Stimulated activated naive B cell treated with anti-CD40 and anti-IgM and Interleukin-4, amounts not matched to agents 10 μg/mL and 1 μg/mL and 100 μg/mL, for 72 hours (primary cell): Measurements from ENCODE around the gene MGLL.
"Not testable (repeated sequence)": the region's sequence is repeated elsewhere in the genome, so short reads cannot be mapped to it uniquely, and the experiment has no call there.

ENCODE experiments used
- ATAC-seq, 2 donors: fragments of 150-1000 bp; cut with Tn5 transposase; replicated peaks; 2 replicates each; pipeline ENCODE4 v1.10.0; 2021; ENCODE audit warnings: moderate library complexity in 1 of 2
- DNase-seq: peaks from one replicate; pipeline ENCODE4 v3.0.0; 2021
- H3K27ac Mint-ChIP-seq: one replicate; pipeline ENCODE4 v1.8.0; 2022; ENCODE audit warnings: mild to moderate bottlenecking, mixed read lengths
- H3K27me3 Mint-ChIP-seq, 2 donors: one replicate each; pipeline ENCODE4 v1.8.0; 2022; ENCODE audit warnings: mixed read lengths in 2 of 2
- H3K36me3 Mint-ChIP-seq, 2 donors: one replicate each; pipeline ENCODE4 v1.8.0; 2022; ENCODE audit warnings: mixed read lengths in 2 of 2, mild to moderate bottlenecking in 1 of 2
- H3K4me1 Mint-ChIP-seq, 2 donors: one replicate each; pipeline ENCODE4 v1.8.0; 2022; ENCODE audit warnings: mixed read lengths in 2 of 2, mild to moderate bottlenecking in 1 of 2
- H3K4me3 Mint-ChIP-seq, 2 donors: one replicate each; pipeline ENCODE4 v1.8.0; 2022; ENCODE audit warnings: mild to moderate bottlenecking in 2 of 2, mixed read lengths in 2 of 2, moderate library complexity in 1 of 2
- H3K9me3 Mint-ChIP-seq, 2 donors: one replicate each; pipeline ENCODE4 v1.8.0; 2022; ENCODE audit warnings: mixed read lengths in 2 of 2, mild to moderate bottlenecking in 1 of 2

Gene MGLL

DNA sequence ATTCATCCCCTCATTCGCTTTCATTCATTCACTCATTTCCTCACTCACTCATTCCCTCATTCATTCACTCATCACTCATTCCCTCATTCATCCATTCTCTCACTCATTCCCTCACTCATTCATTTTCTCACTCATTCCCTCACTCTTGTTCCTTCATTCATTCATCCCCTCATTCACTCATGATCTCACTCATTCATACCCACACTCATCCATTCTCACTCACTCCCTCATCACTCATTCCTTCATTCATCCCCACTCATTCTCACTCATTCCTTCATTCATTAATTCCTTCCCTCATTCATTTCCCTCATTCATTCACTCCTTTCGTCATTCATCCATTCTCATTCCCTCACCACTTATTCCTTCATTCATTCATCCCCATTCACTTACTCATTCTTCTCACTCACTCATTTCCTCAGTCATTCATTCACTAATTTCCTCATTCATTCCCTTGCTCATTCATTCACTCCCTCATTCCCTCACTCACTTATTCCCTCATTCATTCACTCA lies 135.0 kb downstream of the MGLL start:
- H3K27me3 Mint-ChIP-seq = no peaks in the 10 kb centered on the region
- H3K36me3 Mint-ChIP-seq = peaks cover 2 to 9% of the 10 kb centered on the region in 2 donors
- DNase-seq = no peak
- peaks cover 0 to 1% of the 10 kb centered on the region in 2 donors for H3K9me3 Mint-ChIP-seq
- H3K4me3 Mint-ChIP-seq = no peak overlapping the region
- ATAC-seq = no peak
- peaks cover 13 to 17% of the 10 kb centered on the region in 2 donors for H3K4me1 Mint-ChIP-seq
- no peak overlapping the region for H3K27ac Mint-ChIP-seq

DNA sequence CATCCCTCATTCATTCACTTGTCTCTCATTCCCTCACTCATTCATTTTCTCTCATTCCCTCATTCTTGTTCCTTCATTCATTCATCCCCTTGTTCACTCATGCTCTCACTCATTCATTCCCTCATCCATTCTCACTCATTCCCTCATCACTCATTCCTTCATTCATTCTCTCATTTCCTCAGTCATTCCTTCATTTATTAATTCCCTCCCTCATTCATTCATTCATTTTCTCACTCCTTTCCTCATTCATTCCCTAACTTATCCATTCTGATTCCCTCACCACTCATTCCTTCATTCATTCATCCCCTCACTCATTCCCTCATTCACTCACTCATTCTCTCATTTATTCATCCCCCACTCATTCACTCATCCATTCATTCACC lies 135.8 kb downstream of the MGLL start:
- no peak for ATAC-seq
- Mint-ChIP-seq H3K27ac (no peak overlapping the region), H3K9me3 (peaks cover 0 to 2% of the 10 kb centered on the region in 2 donors), H3K27me3 (no peaks in the 10 kb centered on the region), H3K4me3 (no peak overlapping the region), H3K36me3 (peaks cover under 1 to 6% of the 10 kb centered on the region in 2 donors), H3K4me1 (peaks cover 11 to 17% of the 10 kb centered on the region in 2 donors)
- no peak for DNase-seq

DNA sequence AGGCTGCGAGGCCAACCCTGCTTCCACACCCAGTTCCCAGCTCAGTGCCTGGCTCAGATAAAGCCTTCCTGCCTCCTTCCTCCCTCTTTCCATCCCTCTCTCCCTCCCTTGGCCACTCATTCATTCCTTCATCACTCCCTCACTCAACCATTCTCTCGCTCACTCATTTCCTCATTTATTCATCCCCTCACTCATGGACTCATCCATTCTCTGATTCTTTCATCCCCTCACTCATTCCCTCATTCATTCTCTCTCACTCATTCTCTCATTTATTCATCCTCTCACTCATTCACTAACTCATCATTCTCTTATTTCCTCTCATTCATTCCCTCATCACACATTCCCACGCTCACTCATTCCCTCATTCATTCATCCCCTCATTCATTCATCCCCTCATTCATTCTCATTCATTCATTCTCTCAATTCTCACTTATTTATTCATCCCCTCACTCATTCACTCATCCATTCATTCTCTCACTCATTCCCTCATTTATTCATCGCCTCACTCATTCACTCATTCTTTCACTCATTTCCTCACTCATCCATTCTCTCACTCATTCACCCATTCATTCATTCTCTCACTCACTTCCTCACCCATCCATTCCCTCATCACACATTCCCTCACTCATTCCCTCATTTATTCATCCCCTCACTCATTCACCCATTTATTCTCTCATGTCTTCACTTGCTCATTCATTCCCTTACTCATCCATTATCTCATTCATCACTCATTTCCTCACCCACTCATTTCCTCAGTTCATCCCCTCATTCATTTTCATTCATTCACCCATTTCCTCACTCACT lies 136.4 kb downstream of the MGLL start:
- peaks cover 0 to 7% of the 10 kb centered on the region in 2 donors for H3K36me3 Mint-ChIP-seq
- no peaks in the 10 kb centered on the region for H3K27me3 Mint-ChIP-seq
- H3K4me3 Mint-ChIP-seq = no peak overlapping the region
- DNase-seq (no peak), ATAC-seq (no peak)
- peaks cover 0 to 2% of the 10 kb centered on the region in 2 donors for H3K9me3 Mint-ChIP-seq
- H3K27ac Mint-ChIP-seq = no peak overlapping the region
- H3K4me1 Mint-ChIP-seq = peaks cover 10 to 20% of the 10 kb centered on the region in 2 donors

DNA sequence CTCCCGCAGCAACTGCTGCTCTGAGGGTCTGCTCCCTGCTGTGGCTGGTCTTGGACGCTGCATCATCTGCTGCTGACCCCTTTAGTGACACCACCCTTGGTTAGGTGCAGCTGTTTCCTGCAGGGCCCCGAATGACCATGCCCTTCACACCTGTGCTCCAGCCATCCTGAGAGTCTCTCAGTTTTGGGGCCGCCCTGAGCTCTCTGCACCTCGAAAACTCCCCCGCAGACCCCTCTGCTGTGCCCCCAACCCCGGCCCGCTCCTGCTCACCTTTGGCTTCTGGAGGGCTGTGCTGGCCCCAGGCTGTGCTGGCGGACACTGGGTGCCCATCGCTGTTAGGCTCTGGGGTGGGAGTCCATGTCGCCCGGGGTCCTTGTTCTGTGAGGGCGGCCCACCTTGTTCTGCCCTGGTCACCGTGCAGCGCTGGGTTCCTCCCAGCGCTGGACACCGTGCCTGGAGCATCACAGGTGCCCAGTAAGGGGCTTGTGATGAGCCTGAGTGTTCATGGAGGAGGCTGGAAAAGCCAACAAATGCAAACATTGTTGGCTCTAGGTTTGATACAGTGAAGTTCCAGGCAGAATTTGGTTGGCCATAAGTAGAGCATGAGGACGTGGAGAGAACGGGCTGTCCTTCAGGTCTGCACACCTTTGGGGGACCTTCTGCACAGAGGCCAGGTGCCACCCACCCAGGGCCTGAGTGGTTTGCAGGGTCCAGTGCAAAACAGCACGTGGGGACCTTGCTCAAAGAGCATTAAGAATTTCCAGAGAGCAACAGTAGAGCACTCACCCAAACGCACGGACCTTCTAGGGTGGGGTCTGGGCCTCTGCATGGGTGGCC lies 137.2 kb downstream of the MGLL start:
- H3K9me3 Mint-ChIP-seq = peaks cover 0 to 2% of the 10 kb centered on the region in 2 donors
- no peaks in the 10 kb centered on the region for H3K27me3 Mint-ChIP-seq
- peaks cover 10 to 21% of the 10 kb centered on the region in 2 donors for H3K4me1 Mint-ChIP-seq
- no peak overlapping the region for H3K4me3 Mint-ChIP-seq
- no peak overlapping the region for H3K27ac Mint-ChIP-seq
- ATAC-seq = peak; percentile 51 to 59
- H3K36me3 Mint-ChIP-seq = peaks cover 0 to 7% of the 10 kb centered on the region in 2 donors
- DNase-seq = no peak

DNA sequence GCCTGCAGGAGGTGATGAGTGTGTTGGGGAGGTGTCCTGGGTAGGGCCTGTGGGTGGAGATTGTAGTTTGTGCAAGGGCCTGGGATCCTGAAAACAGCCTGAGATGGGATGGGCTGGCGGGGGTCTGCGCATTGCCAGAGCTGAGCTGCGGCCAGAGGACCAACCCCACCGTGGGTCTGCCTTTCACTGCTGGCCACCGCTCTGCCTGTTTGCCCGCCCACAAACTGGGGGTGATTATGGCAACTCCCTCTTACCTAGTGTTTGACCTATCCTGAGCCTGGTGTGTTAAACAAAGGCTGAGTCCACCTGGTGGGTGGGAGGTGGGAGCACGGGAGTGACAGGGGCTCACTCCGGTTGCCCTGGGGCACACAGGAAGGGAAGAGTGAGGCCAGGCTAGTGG lies 139.8 kb downstream of the MGLL start:
- H3K27me3 Mint-ChIP-seq = no peaks in the 10 kb centered on the region
- peaks cover 0 to 2% of the 10 kb centered on the region in 2 donors for H3K9me3 Mint-ChIP-seq
- H3K27ac Mint-ChIP-seq = no peak overlapping the region
- no peak for DNase-seq
- no peak overlapping the region for H3K4me3 Mint-ChIP-seq
- no peak for ATAC-seq
- H3K36me3 Mint-ChIP-seq = peaks cover 7 to 20% of the 10 kb centered on the region in 2 donors
- H3K4me1 Mint-ChIP-seq = peaks cover 12 to 24% of the 10 kb centered on the region in 2 donors

DNA sequence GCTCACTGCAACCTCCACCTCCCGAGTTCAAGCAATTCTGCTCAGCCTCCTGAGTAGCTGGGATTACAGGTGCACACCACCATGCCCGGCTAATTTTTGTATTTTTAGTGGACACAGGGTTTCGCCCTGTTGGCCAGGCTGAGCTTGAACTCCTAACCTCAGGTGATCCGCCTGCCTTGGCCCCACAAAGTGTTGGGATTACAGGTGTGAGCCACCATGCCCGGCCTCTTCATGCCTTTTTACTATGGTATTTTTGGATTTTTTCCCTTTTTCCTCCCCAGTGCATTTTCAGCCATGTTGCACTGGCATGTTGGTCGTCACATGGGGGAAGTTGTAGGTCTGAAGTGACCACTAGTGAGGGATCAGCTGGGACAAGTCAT lies 140.2 kb downstream of the MGLL start:
- Mint-ChIP-seq H3K36me3 (peaks cover 8 to 22% of the 10 kb centered on the region in 2 donors), H3K4me1 (peaks cover 13 to 28% of the 10 kb centered on the region in 2 donors)
- not testable (repeated sequence) for H3K9me3 Mint-ChIP-seq, ATAC-seq, DNase-seq, H3K4me3 Mint-ChIP-seq, H3K27ac Mint-ChIP-seq, H3K27me3 Mint-ChIP-seq

DNA sequence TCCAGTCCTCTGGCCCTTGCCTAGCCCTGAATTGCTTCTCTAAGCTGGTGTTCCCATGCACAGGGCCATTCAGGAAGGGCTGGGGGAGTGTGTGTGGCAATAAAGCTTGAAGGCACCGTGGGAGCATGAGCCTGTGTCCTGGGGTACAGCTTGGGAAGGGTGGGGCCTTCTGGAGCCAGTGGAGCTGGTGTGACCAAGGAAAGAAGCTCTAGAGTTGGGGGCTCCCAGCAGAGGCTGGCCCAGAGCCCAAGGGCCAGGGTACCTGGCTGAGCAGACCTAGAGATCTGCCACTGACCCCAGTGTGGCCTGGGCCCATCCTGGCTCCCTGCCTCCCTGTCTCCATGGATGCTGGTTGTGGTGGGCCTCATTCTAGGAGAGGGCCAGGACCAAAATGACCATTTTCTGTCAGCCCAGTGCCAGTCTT lies 141.5 kb downstream of the MGLL start:
- peaks cover 13 to 33% of the 10 kb centered on the region in 2 donors for H3K4me1 Mint-ChIP-seq
- H3K27me3 Mint-ChIP-seq = no peaks in the 10 kb centered on the region
- ATAC-seq (no peak), DNase-seq (no peak)
- no peak overlapping the region for H3K27ac Mint-ChIP-seq
- H3K9me3 Mint-ChIP-seq = peaks cover 0 to 2% of the 10 kb centered on the region in 2 donors
- no peak overlapping the region for H3K4me3 Mint-ChIP-seq
- H3K36me3 Mint-ChIP-seq = peaks cover 8 to 22% of the 10 kb centered on the region in 2 donors

DNA sequence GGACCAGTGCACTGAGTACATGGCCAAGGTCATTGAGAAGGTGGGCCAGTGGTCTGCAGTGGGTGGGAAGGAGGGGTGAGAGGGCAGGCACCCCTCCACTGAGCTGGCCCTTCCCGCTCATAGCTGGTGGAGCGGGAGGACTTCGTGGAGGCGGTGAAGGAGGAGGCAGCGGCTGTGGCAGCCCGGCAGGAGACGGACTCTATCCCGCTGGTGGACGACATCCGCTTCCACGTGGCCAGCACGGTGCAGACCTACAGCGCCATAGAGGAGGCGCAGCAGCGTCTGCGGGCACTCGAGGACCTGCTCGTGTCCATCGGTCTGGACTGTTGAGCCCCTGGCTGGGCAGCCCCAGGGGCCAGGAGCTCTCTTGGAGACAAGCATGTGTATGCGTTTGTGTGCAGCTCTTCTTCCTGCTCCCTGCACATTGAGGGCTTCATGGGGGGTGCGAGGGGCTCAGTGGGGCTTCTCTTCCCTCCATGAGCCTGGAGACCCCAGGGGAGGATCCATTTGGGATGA lies 142.1 kb downstream of the MGLL start:
- ATAC-seq = no peak
- H3K27ac Mint-ChIP-seq = no peak overlapping the region
- no peaks in the 10 kb centered on the region for H3K27me3 Mint-ChIP-seq
- H3K36me3 Mint-ChIP-seq = peaks cover 8 to 22% of the 10 kb centered on the region in 2 donors
- DNase-seq = no peak
- peaks cover 15 to 40% of the 10 kb centered on the region in 2 donors for H3K4me1 Mint-ChIP-seq
- peaks cover 0 to 2% of the 10 kb centered on the region in 2 donors for H3K9me3 Mint-ChIP-seq
- H3K4me3 Mint-ChIP-seq = no peak overlapping the region

DNA sequence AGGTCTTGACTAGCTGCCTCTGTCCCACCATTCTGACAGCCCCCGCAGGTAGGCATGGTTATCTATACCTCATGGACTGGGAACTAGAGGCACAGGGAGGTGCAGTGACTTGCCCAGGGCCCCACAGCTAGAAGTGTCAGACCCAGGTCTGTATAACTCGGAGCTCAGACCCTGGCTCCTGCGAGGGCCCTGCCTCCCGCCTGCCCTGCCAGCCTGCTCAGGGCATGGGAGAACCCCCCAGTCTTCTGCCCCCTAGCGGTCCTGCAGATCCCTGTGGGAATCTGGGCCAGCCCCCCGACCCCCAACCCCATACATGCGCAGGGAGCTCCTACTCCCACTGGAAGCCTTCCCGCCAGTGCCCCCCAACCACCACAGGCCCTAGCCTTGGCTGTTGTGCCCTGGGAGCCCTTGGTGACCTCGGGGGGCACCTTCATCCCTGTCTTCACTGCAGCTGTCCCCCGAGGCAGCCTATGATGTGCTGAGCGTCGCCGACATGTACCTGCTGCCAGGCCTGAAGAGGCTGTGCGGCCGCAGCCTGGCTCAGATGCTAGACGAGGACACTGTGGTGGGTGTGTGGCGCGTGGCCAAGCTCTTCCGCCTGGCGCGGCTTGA lies 142.7 kb downstream of the MGLL start:
- H3K27ac Mint-ChIP-seq = no peak overlapping the region
- no peak for DNase-seq

DNA sequence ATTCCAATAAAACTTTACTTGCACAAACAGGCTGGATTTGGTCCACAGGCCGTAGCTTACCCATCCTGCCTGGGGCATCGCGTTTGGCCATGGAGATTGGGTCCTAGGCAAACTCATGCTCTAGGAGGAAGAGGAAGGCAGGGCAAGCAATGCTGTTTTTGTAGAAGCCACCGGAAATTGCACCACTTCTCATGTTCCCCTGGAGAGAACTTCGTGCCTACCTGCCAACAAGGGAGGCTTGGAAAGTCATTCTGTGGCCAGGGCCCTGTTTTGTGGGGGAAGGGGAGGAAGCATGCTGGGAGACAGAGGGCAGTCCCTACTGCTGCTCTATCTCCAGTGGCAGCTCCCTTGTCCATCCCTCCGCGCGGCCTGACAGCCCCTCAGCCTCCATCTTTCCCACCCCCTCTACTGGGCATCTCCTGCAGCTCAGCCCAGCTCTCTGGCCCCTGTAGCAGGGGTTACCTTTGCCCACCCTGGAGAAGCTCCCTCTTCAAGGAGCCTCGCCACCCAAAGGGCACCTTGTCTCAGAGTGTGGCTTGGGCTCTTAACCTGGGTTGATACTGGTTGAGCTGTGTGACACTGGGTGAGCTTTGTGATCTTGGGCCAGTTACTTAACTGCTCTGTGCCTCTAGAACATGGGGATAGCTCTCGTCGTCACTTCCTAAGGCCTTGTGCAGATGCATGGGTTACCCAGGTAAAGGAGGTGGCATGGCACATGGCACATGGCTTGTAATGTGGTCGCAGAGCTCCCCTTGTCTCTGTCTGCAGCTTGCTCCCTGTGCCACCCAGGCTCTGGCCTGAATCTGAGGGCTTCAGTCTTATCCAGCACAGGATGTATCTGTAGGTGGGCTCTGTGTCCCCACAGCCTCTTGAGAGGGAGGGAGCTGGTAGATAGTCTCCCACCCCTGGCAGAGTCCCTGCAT lies 143.4 kb downstream of the MGLL start:
- Mint-ChIP-seq H3K9me3 (peaks cover 0 to 2% of the 10 kb centered on the region in 2 donors), H3K36me3 (peaks cover 8 to 22% of the 10 kb centered on the region in 2 donors), H3K27me3 (no peaks in the 10 kb centered on the region), H3K27ac (no peak overlapping the region), H3K4me3 (no peak overlapping the region), H3K4me1 (peaks cover 23 to 47% of the 10 kb centered on the region in 2 donors)
- no peak for ATAC-seq
- no peak for DNase-seq

More for the DNA sequence above, 142.7 kb downstream of the MGLL start:
- H3K36me3 Mint-ChIP-seq = peaks cover 8 to 22% of the 10 kb centered on the region in 2 donors
- peaks cover 0 to 2% of the 10 kb centered on the region in 2 donors for H3K9me3 Mint-ChIP-seq
- peaks cover 18 to 44% of the 10 kb centered on the region in 2 donors for H3K4me1 Mint-ChIP-seq
- H3K27me3 Mint-ChIP-seq = no peaks in the 10 kb centered on the region
- ATAC-seq = no peak
- H3K4me3 Mint-ChIP-seq = no peak overlapping the region

DNA sequence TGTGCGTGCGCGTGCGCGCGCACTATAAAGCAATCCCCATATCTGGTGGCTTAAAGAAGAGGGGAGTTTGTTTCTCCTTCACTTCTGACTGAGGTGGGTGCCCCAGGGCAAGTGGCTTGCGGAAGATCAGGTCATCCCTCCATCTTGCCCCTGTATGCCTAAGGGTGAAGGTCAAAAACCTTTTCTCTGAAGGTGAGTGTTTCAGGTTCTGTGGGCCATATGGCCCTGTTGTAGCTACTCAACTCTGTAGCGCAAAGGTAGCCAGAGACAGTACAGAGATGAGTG lies 144.1 kb downstream of the MGLL start:
- H3K4me3 Mint-ChIP-seq = no peak overlapping the region
- no peaks in the 10 kb centered on the region for H3K27me3 Mint-ChIP-seq
- peaks cover 26 to 54% of the 10 kb centered on the region in 2 donors for H3K4me1 Mint-ChIP-seq
- H3K9me3 Mint-ChIP-seq = peaks cover 0 to 2% of the 10 kb centered on the region in 2 donors
- peaks cover 8 to 22% of the 10 kb centered on the region in 2 donors for H3K36me3 Mint-ChIP-seq
- no peak overlapping the region for H3K27ac Mint-ChIP-seq
- ATAC-seq = no peak
- no peak for DNase-seq

DNA sequence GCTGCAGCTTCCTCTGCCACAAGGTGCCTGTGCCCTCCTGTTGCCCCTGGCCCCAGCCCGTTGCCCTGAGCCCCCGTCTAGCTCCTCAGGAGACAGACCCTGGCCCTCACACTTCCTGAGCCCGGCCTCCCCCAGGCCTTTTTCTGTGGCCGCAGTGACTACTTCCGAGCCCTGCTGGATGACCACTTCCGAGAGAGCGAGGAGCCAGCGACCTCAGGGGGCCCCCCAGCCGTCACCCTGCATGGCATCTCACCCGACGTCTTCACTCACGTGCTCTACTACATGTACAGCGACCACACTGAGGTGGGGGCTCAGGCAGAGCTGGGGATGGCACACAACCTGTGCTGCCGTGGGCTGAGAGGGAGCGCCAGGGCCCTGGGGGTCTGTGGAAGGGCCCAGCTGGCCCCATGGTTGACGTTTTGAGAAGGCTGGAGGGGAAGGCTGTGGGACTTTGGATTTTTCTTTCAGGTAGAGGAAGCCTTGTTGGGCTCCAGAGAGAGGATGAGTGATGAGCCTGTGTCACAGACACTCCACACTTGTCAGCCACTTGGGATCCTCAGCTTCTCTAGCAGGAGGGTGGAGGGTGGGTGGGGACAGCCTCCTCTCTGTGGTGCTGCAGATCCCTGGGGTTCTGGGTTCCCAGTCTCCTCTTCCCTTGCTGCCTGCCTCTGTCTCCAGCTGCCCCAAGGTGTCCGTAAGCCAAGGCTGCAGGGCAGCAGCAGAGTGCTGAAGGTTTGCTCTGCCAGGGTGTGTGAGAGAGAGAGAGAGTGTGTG lies 144.6 kb downstream of the MGLL start:
- ATAC-seq (no peak), DNase-seq (no peak)
- Mint-ChIP-seq H3K27ac (peak overlapping the region; percentile 86), H3K36me3 (peaks cover 8 to 22% of the 10 kb centered on the region in 2 donors), H3K27me3 (no peaks in the 10 kb centered on the region), H3K4me3 (no peak overlapping the region), H3K4me1 (peaks cover 26 to 54% of the 10 kb centered on the region in 2 donors), H3K9me3 (peaks cover 0 to 2% of the 10 kb centered on the region in 2 donors)

DNA sequence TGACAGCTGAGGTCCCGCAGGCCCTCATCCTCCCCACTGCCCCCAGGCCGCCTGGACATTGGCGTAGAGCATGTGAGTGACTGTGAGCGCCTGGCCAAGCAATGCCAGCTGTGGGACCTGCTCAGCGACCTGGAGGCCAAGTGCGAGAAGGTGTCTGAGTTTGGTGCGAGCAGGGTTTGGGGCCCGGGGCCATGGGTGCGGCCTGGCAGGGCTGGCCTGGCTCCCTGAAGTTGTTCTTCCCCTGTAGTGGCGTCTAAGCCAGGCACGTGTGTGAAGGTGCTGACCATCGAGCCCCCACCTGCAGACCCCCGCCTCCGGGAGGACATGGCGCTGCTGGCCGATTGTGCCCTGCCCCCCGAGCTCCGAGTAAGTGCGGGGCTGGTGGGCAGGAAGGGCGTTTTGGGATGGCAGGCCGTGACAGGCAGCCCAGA lies 145.4 kb downstream of the MGLL start:
- Mint-ChIP-seq H3K27me3 (no peaks in the 10 kb centered on the region), H3K36me3 (peaks cover 9 to 20% of the 10 kb centered on the region in 2 donors), H3K9me3 (no peaks in the 10 kb centered on the region), H3K4me3 (no peak overlapping the region), H3K4me1 (peaks cover 23 to 52% of the 10 kb centered on the region in 2 donors), H3K27ac (no peak overlapping the region)
- ATAC-seq (no peak), DNase-seq (no peak)
